ENCODE results near the gene PPP3CA. TPM values are rescaled to one million over a fixed set of nuclear protein-coding genes. Genes with fewer than 3 reads are reported as not detected.
A peak's percentile ranks its signal among the peaks of the same experiment; 100 is the strongest.

The PPP3CA gene
- total and polyA plus RNA-seq, 2 of the 13 experiments (the other 11 are each of a cell fraction or from before 2014, with no cell fraction given): 4.8 to 13.2 TPM

GRCh38 chr4:101264512-101264911 is 82.8 kb downstream of the PPP3CA start (continued):
- TF ChIP-seq ZNF503 (CRISPR knock-in tag; IDR thresholded peaks at IDR 0.05) (peak; percentile 62; the same call in 1 of the 2 replicates), ARID3A (IDR thresholded peaks at IDR 0.05; ENCODE audit: low read depth, low read length) (peak; percentile 82), SALL1 (CRISPR knock-in tag; IDR thresholded peaks at IDR 0.05) (peak; percentile 44; the same call in 1 of the 2 replicates), FOXP4 (CRISPR knock-in tag; IDR thresholded peaks at IDR 0.05) (peak; percentile 84), IKZF4 (CRISPR knock-in tag; IDR thresholded peaks at IDR 0.05; ENCODE audit: borderline replicate concordance, low read depth, not compliant biosample characterization) (no peak), FOXP1 (IDR thresholded peaks at IDR 0.05) (no peak), FOXP1 (CRISPR knock-in tag; IDR thresholded peaks at IDR 0.05) (peak; percentile 75), EP300 (IDR thresholded peaks at IDR 0.05; ENCODE audit: low read depth in 2 of 2, low read length in 2 of 2) (peak in 1 of 2 experiments; percentile 80; a peak in 2 of 4 replicates), EP300 (CRISPR knock-in tag; IDR thresholded peaks at IDR 0.05; ENCODE audit: borderline replicate concordance) (no peak), ZNF878 (CRISPR knock-in tag; IDR thresholded peaks at IDR 0.05) (no peak), POGZ (CRISPR knock-in tag; IDR thresholded peaks at IDR 0.05) (0 out of 2 replicates have a peak, but pooled peaks have one; percentile 29), MBD4 (IDR thresholded peaks at IDR 0.05; ENCODE audit: borderline replicate concordance, low read length) (0 out of 2 replicates have a peak, but pooled peaks have one; percentile 76), GATAD2A (CRISPR knock-in tag; IDR thresholded peaks at IDR 0.05) (peak; percentile 71), NCOR1 (IDR thresholded peaks at IDR 0.05; ENCODE audit: borderline replicate concordance, low read length) (0 out of 2 replicates have a peak, but pooled peaks have one; percentile 7), SAP130 (CRISPR knock-in tag; IDR thresholded peaks at IDR 0.05; ENCODE audit: low read depth) (0 out of 2 replicates have a peak, but pooled peaks have one; percentile 37), ZSCAN30 (CRISPR knock-in tag; IDR thresholded peaks at IDR 0.05) (no peak), NCOA2 (CRISPR knock-in tag; IDR thresholded peaks at IDR 0.05) (peak; percentile 70)
- TF ChIP-seq, protein P1, sequence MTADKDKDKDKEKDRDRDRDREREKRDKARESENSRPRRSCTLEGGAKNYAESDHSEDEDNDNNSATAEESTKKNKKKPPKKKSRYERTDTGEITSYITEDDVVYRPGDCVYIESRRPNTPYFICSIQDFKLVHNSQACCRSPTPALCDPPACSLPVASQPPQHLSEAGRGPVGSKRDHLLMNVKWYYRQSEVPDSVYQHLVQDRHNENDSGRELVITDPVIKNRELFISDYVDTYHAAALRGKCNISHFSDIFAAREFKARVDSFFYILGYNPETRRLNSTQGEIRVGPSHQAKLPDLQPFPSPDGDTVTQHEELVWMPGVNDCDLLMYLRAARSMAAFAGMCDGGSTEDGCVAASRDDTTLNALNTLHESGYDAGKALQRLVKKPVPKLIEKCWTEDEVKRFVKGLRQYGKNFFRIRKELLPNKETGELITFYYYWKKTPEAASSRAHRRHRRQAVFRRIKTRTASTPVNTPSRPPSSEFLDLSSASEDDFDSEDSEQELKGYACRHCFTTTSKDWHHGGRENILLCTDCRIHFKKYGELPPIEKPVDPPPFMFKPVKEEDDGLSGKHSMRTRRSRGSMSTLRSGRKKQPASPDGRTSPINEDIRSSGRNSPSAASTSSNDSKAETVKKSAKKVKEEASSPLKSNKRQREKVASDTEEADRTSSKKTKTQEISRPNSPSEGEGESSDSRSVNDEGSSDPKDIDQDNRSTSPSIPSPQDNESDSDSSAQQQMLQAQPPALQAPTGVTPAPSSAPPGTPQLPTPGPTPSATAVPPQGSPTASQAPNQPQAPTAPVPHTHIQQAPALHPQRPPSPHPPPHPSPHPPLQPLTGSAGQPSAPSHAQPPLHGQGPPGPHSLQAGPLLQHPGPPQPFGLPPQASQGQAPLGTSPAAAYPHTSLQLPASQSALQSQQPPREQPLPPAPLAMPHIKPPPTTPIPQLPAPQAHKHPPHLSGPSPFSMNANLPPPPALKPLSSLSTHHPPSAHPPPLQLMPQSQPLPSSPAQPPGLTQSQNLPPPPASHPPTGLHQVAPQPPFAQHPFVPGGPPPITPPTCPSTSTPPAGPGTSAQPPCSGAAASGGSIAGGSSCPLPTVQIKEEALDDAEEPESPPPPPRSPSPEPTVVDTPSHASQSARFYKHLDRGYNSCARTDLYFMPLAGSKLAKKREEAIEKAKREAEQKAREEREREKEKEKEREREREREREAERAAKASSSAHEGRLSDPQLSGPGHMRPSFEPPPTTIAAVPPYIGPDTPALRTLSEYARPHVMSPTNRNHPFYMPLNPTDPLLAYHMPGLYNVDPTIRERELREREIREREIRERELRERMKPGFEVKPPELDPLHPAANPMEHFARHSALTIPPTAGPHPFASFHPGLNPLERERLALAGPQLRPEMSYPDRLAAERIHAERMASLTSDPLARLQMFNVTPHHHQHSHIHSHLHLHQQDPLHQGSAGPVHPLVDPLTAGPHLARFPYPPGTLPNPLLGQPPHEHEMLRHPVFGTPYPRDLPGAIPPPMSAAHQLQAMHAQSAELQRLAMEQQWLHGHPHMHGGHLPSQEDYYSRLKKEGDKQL (CRISPR knock-in tag; IDR thresholded peaks at IDR 0.05; ENCODE audit: low read depth): peak; percentile 54; the same call in 1 of the 2 replicates
